Fibroblast of lung (primary cell): ENCODE data around the gene CELF5. TPM values are rescaled to one million over a fixed set of nuclear protein-coding genes. Genes with fewer than 3 reads are reported as not detected.

ENCODE experiments used
- DNase-seq, 2 donors: peaks; one replicate each; pipeline versions ENCODE4 v3.0.0 to v3.0.0-alpha.2; 2010; ENCODE audit warnings: low read depth in 2 of 2
- H2AFZ ChIP-seq: 2 replicates; pipeline ENCODE4 v1.5.1; 2012; ENCODE audit warnings: low read length, control low read depth, inconsistent platforms
- H3K27ac ChIP-seq: 2 replicates; pipeline ENCODE4 v1.5.1; 2011; ENCODE audit warnings: low read length, control low read depth; ENCODE audit not compliant: insufficient read depth
- H3K27me3 ChIP-seq: 2 replicates; pipeline ENCODE4 v1.5.1; 2011; ENCODE audit warnings: mild to moderate bottlenecking, low read length; ENCODE audit not compliant: control insufficient read depth, insufficient read depth
- H3K36me3 ChIP-seq: 2 replicates; pipeline ENCODE4 v1.5.1; 2011; ENCODE audit warnings: low read length; ENCODE audit not compliant: control insufficient read depth, insufficient read depth
- H3K4me1 ChIP-seq: 2 replicates; pipeline ENCODE4 v1.5.1; 2011; ENCODE audit warnings: low read length; ENCODE audit not compliant: control insufficient read depth, insufficient read depth; ENCODE audit errors: extremely low read depth
- H3K4me2 ChIP-seq: 2 replicates; pipeline ENCODE4 v1.5.1; 2011; ENCODE audit warnings: low read length, control low read depth; ENCODE audit not compliant: insufficient read depth; ENCODE audit errors: extremely low read depth
- H3K4me3 ChIP-seq, 4 experiments: fragments of 200-600 bp in 1 of 4; sonication (generic) in 1 of 4; replicated peaks in 1 of 4; 2 replicates each; pipeline ENCODE4 v1.5.1; 2011 to 2016; ENCODE audit warnings: low read length in 4 of 4, low read depth in 3 of 4, mild to moderate bottlenecking in 3 of 4, control low read depth in 2 of 4, inconsistent platforms in 1 of 4, mixed read lengths in 1 of 4; ENCODE audit not compliant: insufficient read depth in 1 of 4; ENCODE audit errors: control extremely low read depth in 1 of 4
- H3K79me2 ChIP-seq: 2 replicates; pipeline ENCODE4 v1.5.1; 2012; ENCODE audit warnings: mild to moderate bottlenecking, low read length, inconsistent platforms; ENCODE audit not compliant: control insufficient read depth, insufficient read depth
- H3K9ac ChIP-seq: 2 replicates; pipeline ENCODE4 v1.5.1; 2011; ENCODE audit warnings: mild to moderate bottlenecking, low read length, control low read depth; ENCODE audit not compliant: insufficient read depth
- H3K9me3 ChIP-seq: 2 replicates; pipeline ENCODE4 v1.5.1; 2012; ENCODE audit warnings: low read depth, low read length; ENCODE audit not compliant: control insufficient read depth, insufficient read depth
- H4K20me1 ChIP-seq: 2 replicates; pipeline ENCODE4 v1.5.1; 2011; ENCODE audit warnings: low read length; ENCODE audit not compliant: control insufficient read depth, insufficient read depth; ENCODE audit errors: extremely low read depth
- EZH2 ChIP-seq: IDR thresholded peaks from 2 replicates; pipeline ENCODE4 v1.5.1; 2012; ENCODE audit warnings: low read length, control low read depth, mild to moderate bottlenecking; ENCODE audit errors: missing control alignments
- polyA plus RNA-seq, 2 donors: library from polyadenylated mRNA; depleted of rRNA in 1 of 2; stranded (reverse) in 1 of 2; unstranded in 1 of 2; fragments of >200 nt; gene quantifications; 2 replicates each; pipeline ENCODE4 v1.2.1, GENCODE V29; 2011 to 2012; ENCODE audit warnings: missing spikeins in 1 of 2
- total RNA-seq: library from RNA; depleted of rRNA; stranded (reverse); fragments of >200 nt; gene quantifications from 2 replicates; pipeline ENCODE4 v1.2.1, GENCODE V29; 2014
- TF ChIP-seq, protein P1 (sequence below), 2 donors: IDR thresholded peaks in 1 of 2; conservative IDR thresholded peaks in 1 of 2; 1 replicate in 1 of 2; 2 replicates in 1 of 2; pipeline ENCODE4 v1.5.1; 2011 to 2012; ENCODE audit warnings: low read length in 2 of 2, control low read depth in 1 of 2, inconsistent platforms in 1 of 2, low read depth in 1 of 2, mild to moderate bottlenecking in 1 of 2

The CELF5 gene
- total and polyA plus RNA-seq, 2 donors (not counting 1 experiment from before 2014, with no cell fraction given) = under 0.01 TPM; not detected in 1

GRCh38 chr19:3222709-3223108 is 1.8 kb upstream of the CELF5 start:
- H3K36me3 ChIP-seq = no peaks in the 10 kb centered on the region
- H2AFZ ChIP-seq = no peak overlapping the region
- no peak overlapping the region for H3K4me2 ChIP-seq
- no peak overlapping the region for H3K9ac ChIP-seq
- H4K20me1 ChIP-seq = no peaks in the 10 kb centered on the region
- TF ChIP-seq EZH2 = no peak
- TF ChIP-seq, protein P1, sequence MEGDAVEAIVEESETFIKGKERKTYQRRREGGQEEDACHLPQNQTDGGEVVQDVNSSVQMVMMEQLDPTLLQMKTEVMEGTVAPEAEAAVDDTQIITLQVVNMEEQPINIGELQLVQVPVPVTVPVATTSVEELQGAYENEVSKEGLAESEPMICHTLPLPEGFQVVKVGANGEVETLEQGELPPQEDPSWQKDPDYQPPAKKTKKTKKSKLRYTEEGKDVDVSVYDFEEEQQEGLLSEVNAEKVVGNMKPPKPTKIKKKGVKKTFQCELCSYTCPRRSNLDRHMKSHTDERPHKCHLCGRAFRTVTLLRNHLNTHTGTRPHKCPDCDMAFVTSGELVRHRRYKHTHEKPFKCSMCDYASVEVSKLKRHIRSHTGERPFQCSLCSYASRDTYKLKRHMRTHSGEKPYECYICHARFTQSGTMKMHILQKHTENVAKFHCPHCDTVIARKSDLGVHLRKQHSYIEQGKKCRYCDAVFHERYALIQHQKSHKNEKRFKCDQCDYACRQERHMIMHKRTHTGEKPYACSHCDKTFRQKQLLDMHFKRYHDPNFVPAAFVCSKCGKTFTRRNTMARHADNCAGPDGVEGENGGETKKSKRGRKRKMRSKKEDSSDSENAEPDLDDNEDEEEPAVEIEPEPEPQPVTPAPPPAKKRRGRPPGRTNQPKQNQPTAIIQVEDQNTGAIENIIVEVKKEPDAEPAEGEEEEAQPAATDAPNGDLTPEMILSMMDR (conservative IDR thresholded peaks at IDR 0.05 in 1 of 2, IDR thresholded peaks at IDR 0.05 in 1 of 2; ENCODE audit: low read depth in 1 of 2, low read length in 2 of 2) = no peak
- DNase-seq = no peak
- H3K4me1 ChIP-seq = no peaks in the 10 kb centered on the region
- H3K27ac ChIP-seq = no peak overlapping the region
- no peaks in the 10 kb centered on the region for H3K79me2 ChIP-seq
- peaks cover 18% of the 10 kb centered on the region for H3K27me3 ChIP-seq
- H3K9me3 ChIP-seq = no peaks in the 10 kb centered on the region
- no peak overlapping the region for H3K4me3 ChIP-seq

GRCh38 chr19:3225169-3225485 is 666 bp downstream of the CELF5 start:
- Histone ChIP-seq H3K9me3 (no peaks in the 10 kb centered on the region), H3K4me2 (no peak overlapping the region), H3K4me1 (no peaks in the 10 kb centered on the region), H3K79me2 (no peaks in the 10 kb centered on the region), H3K27me3 (peaks cover 34% of the 10 kb centered on the region), H2AFZ (no peak overlapping the region), H3K4me3 (no peak overlapping the region), H4K20me1 (no peaks in the 10 kb centered on the region), H3K9ac (no peak overlapping the region), H3K27ac (no peak overlapping the region), H3K36me3 (no peaks in the 10 kb centered on the region)
- no peak for TF ChIP-seq EZH2
- TF ChIP-seq, protein P1 (conservative IDR thresholded peaks at IDR 0.05 in 1 of 2, IDR thresholded peaks at IDR 0.05 in 1 of 2; ENCODE audit: low read depth in 1 of 2, low read length in 2 of 2) = no peak
- DNase-seq = no peak

- Histone ChIP-seq H3K9me3 (no peaks in the 10 kb centered on the region), H3K4me1 (no peaks in the 10 kb centered on the region), H3K27ac (no peak overlapping the region), H3K27me3 (peaks cover 40% of the 10 kb centered on the region), H4K20me1 (no peaks in the 10 kb centered on the region), H2AFZ (no peak overlapping the region), H3K9ac (no peak overlapping the region), H3K4me3 (no peak overlapping the region), H3K36me3 (no peaks in the 10 kb centered on the region), H3K4me2 (no peak overlapping the region), H3K79me2 (no peaks in the 10 kb centered on the region)
- TF ChIP-seq, protein P1 (conservative IDR thresholded peaks at IDR 0.05 in 1 of 2, IDR thresholded peaks at IDR 0.05 in 1 of 2; ENCODE audit: low read depth in 1 of 2, low read length in 2 of 2) = no peak
- TF ChIP-seq EZH2 = no peak
- DNase-seq = no peak
Observed at GRCh38 chr19:3225677-3226093, 1.2 kb downstream of the CELF5 start.
